Non-pigmented ciliary epithelial cell (primary cell): ENCODE measurements around the gene SYNGR2.
A peak's percentile ranks its signal among the peaks of the same experiment; 100 is the strongest.

Experiments used
- DNase-seq: peaks from one replicate; pipeline ENCODE4 v3.0.0-alpha.2; 2010; ENCODE audit warnings: low read depth

SYNGR2 gene

DNA sequence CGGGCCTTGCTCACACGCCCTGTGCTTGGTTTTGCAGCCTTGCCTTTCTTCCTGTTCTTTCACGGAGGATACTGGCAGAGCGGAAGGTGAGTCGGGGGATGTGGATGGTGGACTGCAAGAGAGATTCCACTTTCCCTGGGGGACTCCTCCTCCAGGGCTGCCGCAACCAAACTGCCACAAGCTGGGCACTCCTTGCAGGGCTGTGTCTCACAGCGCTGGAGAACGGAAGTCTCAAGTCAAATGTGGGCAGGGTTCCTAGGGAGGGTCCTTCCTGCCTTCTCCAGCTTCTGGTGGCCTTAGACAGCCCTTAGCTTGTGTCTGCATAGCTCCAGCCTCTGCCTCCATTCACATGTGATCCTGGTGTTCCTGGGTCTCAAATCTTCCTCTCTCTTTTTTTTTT, 34.3 kb downstream of the SYNGR2 start:
- DNase-seq, result no peak

DNA sequence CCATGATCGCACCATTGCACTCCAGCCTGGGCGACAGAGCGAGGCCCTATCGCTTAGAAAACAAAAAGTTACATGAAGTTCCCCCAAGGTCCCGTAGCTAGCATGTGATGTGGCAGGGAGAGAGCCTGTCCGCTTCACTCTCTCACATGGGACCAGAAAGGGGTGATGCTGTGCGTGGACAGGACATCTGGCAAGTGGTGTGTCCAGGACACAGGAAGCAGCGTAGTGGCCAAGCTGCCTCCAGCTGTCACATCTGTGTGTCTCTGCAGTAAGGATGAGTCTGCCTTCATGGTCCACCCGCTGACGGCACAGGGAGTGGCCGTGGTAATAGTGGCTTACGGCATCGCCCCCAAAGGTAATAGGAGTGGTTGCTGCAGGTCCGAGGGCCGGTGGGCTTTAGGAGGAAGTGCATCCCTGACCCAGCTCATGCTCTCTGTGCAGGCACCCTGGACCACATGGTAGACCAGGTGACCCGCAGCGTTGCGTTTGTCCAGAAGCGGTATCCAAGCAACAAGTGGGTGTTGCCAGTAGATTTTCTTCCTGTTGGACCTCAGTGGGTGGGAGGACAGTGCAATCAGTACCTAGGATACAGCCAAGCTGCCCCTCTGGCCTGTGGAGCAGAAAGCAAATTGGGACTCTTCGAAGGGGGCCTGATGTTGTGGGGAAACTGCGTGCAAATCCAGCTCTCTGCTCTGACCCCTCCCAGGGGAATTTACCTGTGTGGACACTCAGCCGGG, 36.2 kb downstream of the SYNGR2 start:
- DNase-seq, result no peak

DNA sequence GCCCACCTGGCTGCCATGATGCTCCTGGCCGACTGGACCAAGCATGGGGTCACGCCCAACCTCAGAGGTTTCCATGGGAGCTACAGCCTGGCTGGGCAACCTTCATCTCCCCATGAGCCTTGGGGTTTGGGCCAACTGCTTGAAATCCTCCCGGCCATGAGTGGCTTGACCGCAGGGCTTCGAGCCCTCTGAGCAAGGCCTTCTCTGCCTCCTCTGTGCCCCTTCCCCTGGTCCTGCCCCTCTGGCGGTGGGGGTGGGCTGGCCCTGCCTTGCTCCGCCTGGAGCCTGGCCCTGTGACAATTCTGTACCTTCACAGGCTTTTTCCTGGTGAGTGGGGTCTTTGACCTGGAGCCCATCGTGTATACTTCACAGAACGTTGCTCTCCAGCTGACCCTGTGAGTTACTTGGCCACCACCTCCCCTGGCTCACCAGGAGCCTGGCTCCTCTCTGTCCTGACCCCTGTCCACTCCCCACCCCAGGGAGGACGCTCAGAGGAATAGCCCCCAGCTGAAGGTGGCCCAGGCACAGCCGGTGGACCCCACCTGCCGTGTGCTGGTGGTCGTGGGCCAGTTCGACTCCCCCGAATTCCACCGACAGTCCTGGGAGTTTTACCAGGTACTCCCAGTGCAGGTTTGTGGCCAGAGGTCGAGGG, 36.9 kb downstream of the SYNGR2 start:
- DNase-seq, result no peak

DNA sequence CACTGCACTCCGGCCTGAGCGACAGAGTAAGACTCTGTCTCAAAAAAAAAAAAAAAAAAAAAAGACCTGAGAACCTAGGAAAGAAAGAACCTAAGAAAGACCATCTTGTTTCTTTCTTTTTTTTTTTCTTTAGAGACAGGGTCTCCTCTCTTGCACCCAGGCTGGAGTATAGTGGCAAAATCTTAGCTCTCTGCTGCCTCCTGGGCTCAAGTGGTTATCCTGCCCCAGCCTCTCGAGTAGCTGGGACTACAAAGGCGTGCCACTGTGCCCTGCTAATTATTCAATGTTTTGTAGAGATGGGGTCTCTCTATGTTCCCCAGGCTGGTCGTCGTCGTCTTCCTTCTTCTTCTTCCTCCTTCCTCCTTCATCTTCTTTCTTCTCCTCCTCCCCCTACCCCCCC, 37.9 kb downstream of the SYNGR2 start:
- DNase-seq, result no peak

DNA sequence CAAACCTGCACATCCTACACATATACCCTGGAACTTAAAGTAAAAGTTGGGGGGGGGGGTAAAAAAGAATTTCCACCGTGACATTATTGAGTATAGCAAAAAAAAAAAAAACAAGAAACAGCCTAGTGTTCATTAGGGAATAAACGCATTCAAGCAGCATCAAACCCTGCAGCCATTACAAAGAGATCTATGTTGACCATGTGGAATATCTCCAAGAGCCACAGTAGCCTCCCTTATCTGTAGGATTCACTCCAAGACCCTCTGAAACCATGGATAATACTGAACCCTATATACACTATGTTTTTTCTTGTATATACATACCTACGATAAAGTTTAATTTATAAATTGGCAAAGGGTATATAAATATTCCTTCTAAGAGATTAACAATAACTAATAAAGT, 40.1 kb downstream of the SYNGR2 start:
- DNase-seq, result no peak

DNA sequence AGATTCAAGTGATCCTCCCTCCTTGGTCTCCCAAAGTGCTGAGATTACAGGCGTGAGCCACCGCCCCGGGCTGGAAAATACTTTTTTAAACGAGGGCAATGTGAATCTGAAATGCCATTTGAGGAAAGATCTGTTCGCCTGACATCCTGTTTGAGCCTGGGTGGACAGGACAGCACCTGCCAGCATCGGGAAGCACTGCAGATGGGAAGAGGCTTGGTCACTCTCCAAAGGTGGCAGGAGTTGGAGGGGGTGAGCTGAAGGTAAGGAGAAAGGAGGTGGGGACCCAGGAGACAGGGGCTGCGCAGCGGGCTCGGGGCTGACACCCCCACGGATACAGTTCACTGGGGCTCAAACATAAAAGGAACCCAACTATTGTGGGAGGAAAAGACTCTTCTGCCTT, 41.7 kb downstream of the SYNGR2 start:
- no peak for DNase-seq

DNA sequence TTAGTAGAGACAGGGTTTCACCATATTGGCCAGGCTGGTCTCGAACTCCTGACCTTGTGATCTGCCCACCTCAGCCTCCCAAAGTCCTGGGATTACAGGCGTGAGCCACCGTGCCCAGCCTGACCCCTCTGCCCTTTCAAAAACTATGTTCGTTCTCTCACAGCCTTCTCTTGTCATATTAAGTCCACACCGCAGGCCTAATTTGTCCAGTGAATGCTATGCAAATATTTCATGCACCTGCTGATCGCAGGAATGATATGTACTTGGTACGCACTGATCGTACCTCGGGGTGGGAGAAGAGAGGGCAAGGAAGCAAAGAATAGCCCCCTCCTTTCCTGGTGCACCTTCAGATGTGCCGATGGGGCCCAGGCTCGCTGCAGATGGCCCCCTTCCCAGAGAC, 42.7 kb downstream of the SYNGR2 start:
- DNase-seq, result no peak

DNA sequence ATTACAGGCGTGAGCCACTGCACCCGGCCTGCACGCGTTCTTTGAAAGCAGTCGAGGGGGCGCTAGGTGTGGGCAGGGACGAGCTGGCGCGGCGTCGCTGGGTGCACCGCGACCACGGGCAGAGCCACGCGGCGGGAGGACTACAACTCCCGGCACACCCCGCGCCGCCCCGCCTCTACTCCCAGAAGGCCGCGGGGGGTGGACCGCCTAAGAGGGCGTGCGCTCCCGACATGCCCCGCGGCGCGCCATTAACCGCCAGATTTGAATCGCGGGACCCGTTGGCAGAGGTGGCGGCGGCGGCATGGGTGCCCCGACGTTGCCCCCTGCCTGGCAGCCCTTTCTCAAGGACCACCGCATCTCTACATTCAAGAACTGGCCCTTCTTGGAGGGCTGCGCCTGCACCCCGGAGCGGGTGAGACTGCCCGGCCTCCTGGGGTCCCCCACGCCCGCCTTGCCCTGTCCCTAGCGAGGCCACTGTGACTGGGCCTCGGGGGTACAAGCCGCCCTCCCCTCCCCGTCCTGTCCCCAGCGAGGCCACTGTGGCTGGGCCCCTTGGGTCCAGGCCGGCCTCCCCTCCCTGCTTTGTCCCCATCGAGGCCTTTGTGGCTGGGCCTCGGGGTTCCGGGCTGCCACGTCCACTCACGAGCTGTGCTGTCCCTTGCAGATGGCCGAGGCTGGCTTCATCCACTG, 45.8 kb downstream of the SYNGR2 start, which contains the start of gene BIRC5:
Gene BIRC5, plus strand, starts transcription at position 238 of the 690 bp plus-strand sequence. Its CDS starts 64 bp downstream, at position 302.
- DNase-seq, result peak; percentile 10

DNA sequence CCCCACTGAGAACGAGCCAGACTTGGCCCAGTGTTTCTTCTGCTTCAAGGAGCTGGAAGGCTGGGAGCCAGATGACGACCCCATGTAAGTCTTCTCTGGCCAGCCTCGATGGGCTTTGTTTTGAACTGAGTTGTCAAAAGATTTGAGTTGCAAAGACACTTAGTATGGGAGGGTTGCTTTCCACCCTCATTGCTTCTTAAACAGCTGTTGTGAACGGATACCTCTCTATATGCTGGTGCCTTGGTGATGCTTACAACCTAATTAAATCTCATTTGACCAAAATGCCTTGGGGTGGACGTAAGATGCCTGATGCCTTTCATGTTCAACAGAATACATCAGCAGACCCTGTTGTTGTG, 46.3 kb downstream of the SYNGR2 start:
- DNase-seq, result no peak

DNA sequence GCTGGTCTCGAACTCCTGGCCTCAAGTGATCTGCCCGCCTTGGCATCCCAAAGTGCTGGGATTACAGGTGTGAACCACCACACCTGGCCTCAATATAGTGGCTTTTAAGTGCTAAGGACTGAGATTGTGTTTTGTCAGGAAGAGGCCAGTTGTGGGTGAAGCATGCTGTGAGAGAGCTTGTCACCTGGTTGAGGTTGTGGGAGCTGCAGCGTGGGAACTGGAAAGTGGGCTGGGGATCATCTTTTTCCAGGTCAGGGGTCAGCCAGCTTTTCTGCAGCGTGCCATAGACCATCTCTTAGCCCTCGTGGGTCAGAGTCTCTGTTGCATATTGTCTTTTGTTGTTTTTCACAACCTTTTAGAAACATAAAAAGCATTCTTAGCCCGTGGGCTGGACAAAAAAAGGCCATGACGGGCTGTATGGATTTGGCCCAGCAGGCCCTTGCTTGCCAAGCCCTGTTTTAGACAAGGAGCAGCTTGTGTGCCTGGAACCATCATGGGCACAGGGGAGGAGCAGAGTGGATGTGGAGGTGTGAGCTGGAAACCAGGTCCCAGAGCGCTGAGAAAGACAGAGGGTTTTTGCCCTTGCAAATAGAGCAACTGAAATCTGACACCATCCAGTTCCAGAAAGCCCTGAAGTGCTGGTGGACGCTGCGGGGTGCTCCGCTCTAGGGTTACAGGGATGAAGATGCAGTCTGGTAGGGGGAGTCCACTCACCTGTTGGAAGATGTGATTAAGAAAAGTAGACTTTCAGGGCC, 51.2 kb downstream of the SYNGR2 start:
- no peak for DNase-seq
